H1 (cell line): ENCODE results near the gene RAP1GAP. TPM values are rescaled to one million over a fixed set of nuclear protein-coding genes. Genes with fewer than 3 reads are reported as not detected.

Source experiments
- ASH2L ChIP-seq: fragments of 200-600, 300-600 bp; sonication (generic); IDR thresholded peaks from one replicate; pipeline ENCODE4 v1.7.1; 2017; ENCODE audit warnings: low read length
- BRCA1 ChIP-seq: IDR thresholded peaks from 2 replicates; pipeline ENCODE4 v1.6.1; 2012; ENCODE audit warnings: low read depth, low read length, improper control_type of control experiment
- FOSL1 ChIP-seq: IDR thresholded peaks from 2 replicates; pipeline ENCODE4 v1.6.1; 2011; ENCODE audit warnings: mild to moderate bottlenecking, low read depth, low read length, moderate library complexity; ENCODE audit not compliant: insufficient read depth
- HDAC2 ChIP-seq, 2 experiments: fragments of 300-600 bp in 1 of 2; sonication (generic) in 1 of 2; IDR thresholded peaks; 2 replicates each; pipeline ENCODE4 v1.6.1; 2011 to 2012; ENCODE audit warnings: low read depth in 2 of 2, low read length in 2 of 2, mild to moderate bottlenecking in 2 of 2, moderate library complexity in 2 of 2, borderline replicate concordance in 1 of 2, inconsistent platforms in 1 of 2
- RNF2 ChIP-seq: fragments of 200-900, 300-1000 bp; sonication (generic); IDR thresholded peaks from 2 replicates; pipeline ENCODE4 v1.7.1; 2016; ENCODE audit warnings: borderline replicate concordance, low read depth, mild to moderate bottlenecking, antibody characterized with exemption, low read length; ENCODE audit not compliant: poor library complexity, severe bottlenecking; ENCODE audit errors: missing control alignments
- SP2 ChIP-seq: IDR thresholded peaks from 2 replicates; pipeline ENCODE4 v1.6.1; 2012; ENCODE audit warnings: mild to moderate bottlenecking, low read length, inconsistent platforms
- SRF ChIP-seq: IDR thresholded peaks from 2 replicates; pipeline ENCODE4 v1.6.1; 2011; ENCODE audit warnings: mild to moderate bottlenecking, low read depth, low read length, moderate library complexity
- TBP ChIP-seq: IDR thresholded peaks from 2 replicates; pipeline ENCODE4 v1.6.1; 2011; ENCODE audit warnings: low read depth, low read length, improper control_type of control experiment
- ZNF274 ChIP-seq: IDR thresholded peaks from 2 replicates; pipeline ENCODE4 v1.7.0; 2012; ENCODE audit warnings: low read length, borderline replicate concordance; ENCODE audit errors: extremely low read depth
- polyA plus RNA-seq, 7 experiments: library from polyadenylated mRNA; depleted of rRNA in 3 of 7; stranded (reverse) in 5 of 7; unstranded in 2 of 7; fragments of >200 nt in 5 of 7; fragments of 200-250 nt in 2 of 7; gene quantifications; 1 replicate in 5 of 7; 2 replicates in 1 of 7; 4 replicates in 1 of 7; pipeline versions ENCODE4 v1.2.1 to v1.2.3, GENCODE V29; 2011 to 2013; ENCODE audit warnings: missing spikeins in 2 of 7, mixed read lengths in 2 of 7
- total RNA-seq: library from RNA; stranded (reverse); fragmentation: NEBNext Ultra II Directional; extraction: Animal tissue kit (Norgen Biotek cat#: 25700); gene quantifications from 2 replicates; pipeline ENCODE4 v1.2.1, GENCODE V29; 2021
- TF ChIP-seq, protein P1 (sequence below): IDR thresholded peaks from 2 replicates; pipeline ENCODE4 v1.6.1; 2011; ENCODE audit warnings: low read depth, mild to moderate bottlenecking, low read length; ENCODE audit not compliant: insufficient read depth

RAP1GAP gene
- total and polyA plus RNA-seq, 2 of the 8 experiments (the other 6 are each of a cell fraction or from before 2014, with no cell fraction given): 8.4 TPM

- TF ChIP-seq FOSL1 (no peak), BRCA1 (no peak), SP2 (no peak), ZNF274 (no peak), ASH2L (no peak), HDAC2 (IDR thresholded peaks at IDR 0.05; ENCODE audit: borderline replicate concordance in 1 of 2, low read depth in 2 of 2, low read length in 2 of 2) (peak; percentile 62 to 78; a peak in 3 of 4 replicates), SRF (no peak), RNF2 (no peak), TBP (no peak)
- TF ChIP-seq, protein P1, sequence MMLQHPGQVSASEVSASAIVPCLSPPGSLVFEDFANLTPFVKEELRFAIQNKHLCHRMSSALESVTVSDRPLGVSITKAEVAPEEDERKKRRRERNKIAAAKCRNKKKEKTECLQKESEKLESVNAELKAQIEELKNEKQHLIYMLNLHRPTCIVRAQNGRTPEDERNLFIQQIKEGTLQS: no peak
Measured at GRCh38 chr1:21647431-21648351, 21.5 kb downstream of the RAP1GAP start (continued).
